Activated CD8-positive, alpha-beta memory T cell treated with anti-CD3 and anti-CD28 coated beads for 1 hour (primary cell): Measurements from ENCODE around the gene UBR2.
"Not testable (repeated sequence)": the region's sequence is repeated elsewhere in the genome, so short reads cannot be mapped to it uniquely, and the experiment has no call there.

Experiments used
- DNase-seq, 2 donors: peaks; one replicate each; pipeline ENCODE4 v3.0.0-alpha.2; 2020; ENCODE audit warnings: low read depth in 1 of 2; ENCODE audit errors: extremely low read depth in 1 of 2

Gene UBR2

DNA sequence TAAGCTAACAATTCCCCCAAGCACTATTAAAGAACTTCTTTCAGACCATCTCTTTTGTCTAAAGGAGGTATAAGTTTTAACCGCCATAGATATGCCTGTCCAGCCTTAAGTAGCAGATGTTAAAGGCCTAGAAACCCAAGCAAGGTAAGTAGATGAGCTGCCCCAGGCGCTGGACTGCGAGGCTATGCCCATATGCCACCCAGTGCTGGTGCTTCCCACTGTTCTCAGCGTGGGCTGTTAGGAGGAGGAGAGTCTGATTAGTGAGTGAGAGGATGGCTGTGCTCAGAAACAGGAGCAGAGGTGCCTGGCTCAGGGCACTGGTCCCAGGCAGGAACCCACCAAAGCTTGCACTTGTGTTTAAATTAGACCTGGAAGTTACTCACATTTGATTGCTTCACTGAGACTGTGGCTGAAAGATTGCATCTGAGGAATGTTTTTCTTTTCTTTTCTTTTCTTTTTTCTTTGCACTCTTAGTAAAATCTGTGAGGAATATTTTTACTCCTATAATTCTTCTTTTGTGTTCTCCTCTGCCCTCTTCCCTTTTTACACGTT lies 126.4 kb downstream of the UBR2 start:
- no peak for DNase-seq

DNA sequence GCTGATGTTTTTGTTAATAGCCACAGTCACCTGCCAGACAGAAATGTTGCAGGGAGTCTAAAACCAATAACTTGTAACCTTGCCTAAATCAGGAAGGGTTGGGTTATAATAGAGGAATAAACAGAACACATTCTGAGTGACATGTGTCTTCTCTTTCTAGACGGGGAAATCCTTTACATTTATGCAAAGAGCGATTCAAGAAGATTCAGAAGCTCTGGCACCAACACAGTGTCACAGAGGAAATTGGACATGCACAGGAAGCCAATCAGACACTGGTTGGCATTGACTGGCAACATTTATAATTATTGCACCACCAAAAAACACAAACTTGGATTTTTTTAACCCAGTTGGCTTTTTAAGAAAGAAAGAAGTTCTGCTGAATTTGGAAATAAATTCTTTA lies 127.0 kb downstream of the UBR2 start:
- no peak for DNase-seq

DNA sequence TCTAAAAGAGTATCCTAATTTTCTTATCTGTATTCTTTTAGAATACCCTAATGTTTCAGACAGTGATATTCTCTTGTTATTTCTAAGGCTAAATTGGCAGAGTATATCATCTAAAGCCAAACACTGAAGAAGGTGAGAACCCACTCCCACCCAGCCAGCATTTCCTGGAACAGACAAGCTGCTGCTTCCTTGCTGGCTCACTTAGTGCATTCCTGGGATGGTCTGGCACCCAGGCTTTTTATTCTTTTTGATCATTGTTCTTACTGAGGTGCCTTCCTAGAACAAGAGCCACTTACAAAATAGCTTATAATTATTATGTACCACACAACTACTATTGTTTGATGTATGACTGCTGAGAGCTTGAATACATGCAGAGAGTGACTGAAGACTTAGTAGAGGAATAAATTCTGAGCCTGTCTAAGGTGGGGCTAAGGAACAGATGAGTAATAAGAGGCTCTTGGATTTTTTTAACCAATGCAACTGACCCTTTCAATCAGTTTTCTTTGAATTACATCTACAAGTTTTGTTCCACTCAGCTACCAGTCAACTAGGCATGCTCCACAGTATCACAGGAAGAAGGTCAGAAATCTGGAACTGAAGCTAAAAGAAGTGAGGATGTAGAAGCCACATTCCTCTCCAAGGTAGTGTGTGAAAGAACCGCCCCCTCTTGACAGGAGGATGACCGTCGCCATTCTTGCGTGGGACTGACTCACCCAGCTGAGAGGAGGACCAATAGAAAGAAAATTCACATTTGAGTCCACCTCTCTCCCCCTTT lies 128.5 kb downstream of the UBR2 start:
- DNase-seq: no peak

DNA sequence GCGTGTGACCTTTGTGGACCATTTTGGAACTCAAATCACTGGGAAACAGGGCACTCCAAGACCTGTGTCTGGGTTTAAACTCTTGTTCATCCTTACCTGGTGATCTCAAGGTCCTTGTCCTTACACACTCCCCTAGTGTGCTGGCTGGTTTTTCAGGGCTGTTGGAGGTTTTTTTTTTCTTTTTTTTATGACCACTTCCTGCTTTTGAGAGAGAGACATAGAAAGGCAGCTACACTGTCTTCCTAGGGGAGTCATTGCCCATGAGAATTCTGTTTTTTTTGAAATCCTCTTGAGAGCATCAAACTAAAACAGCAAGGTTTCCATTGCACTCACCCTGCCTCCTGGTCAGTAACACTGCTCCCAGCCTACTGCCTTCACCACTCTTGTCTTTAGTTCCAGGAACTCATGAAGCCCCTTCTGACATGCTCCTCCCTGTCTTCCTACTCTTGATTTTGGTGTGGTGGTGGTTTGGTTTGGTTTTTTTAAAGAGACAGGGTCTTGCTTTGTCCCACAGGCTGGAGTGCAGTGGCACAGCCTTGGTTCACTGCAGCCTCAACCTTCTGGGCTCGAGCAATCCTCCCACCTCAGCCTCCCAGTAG lies 130.0 kb downstream of the UBR2 start:
- DNase-seq: no peak

DNA sequence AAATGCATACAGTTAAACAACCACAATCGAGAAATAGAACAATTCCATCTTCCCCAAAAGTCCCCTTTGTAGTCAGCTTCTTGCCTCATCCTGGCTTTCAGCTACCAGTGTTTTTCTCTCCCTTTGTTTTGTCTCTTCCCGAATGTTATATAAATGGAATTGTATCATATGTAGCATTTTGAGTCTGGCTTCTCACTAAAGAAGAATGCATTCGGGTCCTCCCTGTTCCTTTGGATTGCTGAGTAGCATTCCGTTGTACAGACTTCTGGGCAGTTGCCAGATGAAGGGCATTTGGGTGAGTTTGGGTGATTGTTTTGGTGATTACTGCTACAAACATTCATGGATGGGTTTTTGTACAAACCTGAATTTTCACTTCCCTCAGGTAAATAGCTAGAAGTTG lies 130.8 kb downstream of the UBR2 start:
- DNase-seq: no peak

DNA sequence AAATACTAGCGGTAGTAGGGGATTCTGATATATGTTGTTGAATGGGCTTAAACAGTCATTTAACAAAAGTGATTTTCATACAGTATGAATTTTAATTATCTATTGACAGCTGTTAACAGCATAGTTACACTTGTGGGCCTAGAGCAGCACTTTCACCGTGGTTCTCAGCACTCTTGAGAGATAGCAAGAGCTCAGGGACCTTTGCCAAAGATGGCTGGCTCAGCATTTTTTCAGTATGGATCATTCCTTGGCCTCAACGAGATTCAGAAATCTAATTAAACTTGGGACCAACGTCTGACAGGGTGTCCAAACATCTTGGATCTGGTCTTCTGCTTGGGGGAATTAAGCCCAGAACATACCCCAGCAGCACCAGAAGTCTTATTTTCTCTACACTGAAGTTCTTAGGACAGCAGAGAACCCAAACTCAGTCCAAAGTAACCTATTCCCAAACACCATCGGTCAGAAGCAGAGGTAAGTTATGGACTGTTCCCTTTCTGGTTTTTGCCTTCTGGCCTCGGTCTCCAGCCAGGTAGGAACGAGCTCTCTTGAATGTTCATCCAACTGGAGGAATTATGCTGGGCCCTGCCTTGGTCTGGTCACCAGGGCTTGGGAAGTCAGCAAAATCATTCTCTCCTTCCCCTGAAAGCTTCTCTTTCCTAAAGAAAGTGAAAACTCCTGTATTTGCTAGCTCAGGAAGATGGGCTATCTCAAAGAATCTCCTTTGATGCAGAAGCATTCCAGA lies 132.9 kb downstream of the UBR2 start:
- DNase-seq: no peak

DNA sequence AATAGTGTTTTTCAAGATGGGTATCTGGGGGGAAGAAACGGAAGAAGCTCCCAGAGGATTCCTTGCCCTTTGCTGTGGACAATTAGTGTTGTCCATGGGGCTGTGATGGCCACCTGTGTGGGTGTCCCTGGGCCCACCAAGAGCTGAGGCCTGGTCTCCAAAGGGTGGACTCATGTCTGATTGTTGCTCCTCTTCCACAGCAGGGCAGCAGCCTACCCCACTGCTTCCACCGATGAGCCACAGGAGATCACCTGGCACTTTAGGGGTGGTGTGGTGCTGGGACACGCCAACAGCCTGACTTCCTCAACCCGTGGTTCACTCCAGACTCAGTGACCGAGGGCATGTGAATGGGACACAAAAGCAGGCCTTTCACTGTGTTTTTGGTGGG lies 133.4 kb downstream of the UBR2 start:
- DNase-seq: no peak

DNA sequence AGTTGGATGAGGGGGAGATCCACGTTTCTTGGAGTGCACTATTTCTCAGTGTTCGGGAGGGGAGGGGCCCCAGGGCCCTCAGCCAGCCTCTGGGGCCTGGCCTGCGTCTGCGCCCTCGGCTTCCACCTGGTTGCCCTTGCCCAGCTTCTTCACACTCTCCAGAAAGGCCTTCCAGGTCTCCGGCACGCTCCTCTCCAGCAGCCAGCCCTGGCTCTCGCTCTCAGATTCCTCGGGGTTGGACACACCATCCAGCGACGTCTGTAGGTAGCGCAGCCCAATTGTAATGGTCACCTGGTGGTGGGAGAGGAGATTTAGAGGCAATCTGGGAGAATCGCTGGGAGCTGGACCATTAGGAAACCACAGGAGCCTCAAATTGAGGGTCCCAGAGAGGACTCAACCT lies 134.4 kb downstream of the UBR2 start:
- DNase-seq: no peak

DNA sequence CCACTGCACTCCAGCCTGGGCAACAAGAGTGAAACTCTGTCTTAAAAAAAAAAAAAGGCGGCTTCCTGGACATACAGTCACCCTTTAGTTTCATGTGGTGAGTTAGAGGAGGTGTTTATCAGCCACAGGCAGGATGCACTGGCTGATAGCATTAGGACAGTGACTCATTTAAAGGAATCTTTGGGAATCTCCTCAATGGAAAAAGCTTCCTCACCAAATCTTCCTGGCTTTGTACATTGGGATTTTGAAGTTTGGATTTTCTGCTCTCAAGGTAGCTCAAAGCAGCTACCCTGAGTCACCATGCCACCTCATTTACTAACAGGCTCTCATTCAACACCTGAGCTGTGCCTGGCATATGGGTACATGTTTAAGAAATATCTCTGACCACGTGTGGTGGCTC lies 138.4 kb downstream of the UBR2 start:
- DNase-seq: no peak

DNA sequence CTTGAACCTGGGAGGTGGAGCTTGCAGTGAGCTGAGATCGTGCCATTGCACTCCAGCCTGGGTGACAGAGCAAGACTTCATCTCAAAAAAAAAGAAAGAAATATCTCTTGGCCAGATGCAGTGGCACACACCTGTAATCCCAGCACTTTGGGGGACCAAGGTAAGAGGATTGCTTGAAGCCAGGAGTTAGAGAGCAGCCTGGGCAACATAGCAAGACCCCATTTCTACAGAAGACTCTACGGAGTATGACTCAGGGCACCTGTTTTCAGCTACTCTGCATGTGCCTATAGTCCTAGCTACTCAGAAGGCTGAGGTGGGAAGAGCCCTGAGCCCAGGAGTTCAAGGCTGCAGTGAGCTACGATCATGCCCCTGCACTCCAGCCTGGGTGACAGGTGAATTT lies 139.0 kb downstream of the UBR2 start:
- DNase-seq: not testable (repeated sequence)

DNA sequence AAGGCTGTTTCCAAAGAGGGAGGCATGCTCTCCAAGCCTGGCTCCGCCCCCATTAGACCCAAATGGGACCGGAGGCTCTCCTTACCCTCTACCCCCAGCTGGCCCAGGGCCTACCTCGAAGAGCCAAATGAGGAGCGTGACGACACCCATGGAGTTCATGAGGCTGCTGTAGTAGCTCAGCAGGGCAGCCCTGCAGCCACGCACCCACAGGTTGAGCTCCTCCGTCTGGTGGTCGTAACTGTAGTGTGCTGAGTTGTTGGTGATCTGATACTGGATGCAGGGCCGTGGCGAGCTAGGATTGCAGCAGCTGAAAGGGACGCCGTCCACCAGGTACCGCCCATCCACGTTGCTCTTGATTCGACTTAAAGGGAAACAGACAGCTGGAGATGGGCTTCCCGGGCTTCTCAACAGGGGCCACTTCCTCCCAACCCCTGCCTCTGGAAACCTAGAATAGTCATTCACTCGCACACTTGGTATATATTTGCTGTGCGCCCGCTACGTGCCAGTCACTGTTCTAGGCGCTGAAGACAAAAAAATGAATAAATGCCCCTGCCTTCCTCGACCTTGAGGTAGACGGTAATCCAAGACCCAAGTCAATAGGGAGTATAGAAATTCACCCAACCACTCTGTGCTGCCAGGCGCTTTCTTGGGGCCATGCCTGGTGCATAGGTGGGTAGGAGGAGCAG lies 140.6 kb downstream of the UBR2 start:
- no peak for DNase-seq

DNA sequence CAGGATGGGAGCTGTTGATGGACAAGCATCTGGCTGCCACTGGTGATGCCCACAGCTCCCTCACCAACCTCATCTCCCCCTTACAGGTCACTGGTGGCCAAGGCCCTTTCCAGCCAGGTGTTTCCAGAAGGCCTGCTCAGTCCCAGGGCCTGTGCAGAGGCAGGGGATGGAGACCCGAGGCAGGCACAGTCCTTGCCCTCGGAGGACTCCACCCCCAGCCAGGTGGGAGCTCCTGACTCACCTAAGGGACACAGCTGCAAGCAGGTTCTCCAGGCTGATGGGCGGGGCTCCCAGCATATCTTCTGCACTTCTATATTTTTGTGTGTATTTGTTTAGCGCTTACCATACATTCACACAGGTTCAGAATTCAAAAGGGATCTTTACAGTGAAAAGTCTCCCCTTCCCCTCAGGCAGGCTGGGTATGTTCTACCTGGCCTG lies 141.1 kb downstream of the UBR2 start:
- DNase-seq: no peak

DNA sequence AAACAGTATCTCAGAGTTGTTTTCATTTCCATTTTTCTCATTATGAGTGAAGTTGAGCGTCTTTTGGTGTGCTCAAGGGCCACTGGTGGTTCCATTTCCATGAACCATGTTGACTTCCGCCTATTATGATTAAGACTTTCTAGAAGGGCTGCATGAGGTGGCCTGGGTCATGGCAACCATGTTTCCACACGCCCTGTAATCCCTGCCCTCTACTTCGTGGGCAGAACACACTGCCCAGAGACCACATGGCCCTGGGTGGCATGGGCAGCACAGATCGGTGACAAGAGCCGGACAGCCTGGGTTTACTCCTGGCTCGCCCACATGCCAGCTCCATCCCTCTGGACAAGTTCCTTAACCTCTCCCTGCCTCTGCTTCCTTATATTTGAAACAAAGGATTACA lies 143.8 kb downstream of the UBR2 start:
- DNase-seq: no peak

DNA sequence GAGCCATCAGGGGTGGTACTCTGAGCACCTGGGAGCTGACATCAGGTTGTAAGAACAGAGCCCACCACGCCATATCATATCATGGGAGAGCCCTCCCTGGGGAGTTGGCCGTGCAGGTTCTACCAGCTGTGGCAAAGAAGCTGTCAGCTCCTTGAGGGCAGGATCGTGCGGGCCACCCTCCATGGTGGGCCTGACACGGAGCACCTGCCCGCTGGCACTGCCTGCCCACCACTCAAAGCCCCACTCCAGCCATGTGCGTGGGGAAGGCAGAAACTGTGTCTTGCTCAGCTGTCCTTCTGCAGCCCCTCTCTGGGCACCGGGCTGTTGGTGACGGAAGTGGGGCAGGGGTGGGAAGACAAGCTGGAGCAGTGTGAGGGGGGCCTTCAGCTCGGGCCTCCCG lies 144.3 kb downstream of the UBR2 start:
- DNase-seq: no peak

DNA sequence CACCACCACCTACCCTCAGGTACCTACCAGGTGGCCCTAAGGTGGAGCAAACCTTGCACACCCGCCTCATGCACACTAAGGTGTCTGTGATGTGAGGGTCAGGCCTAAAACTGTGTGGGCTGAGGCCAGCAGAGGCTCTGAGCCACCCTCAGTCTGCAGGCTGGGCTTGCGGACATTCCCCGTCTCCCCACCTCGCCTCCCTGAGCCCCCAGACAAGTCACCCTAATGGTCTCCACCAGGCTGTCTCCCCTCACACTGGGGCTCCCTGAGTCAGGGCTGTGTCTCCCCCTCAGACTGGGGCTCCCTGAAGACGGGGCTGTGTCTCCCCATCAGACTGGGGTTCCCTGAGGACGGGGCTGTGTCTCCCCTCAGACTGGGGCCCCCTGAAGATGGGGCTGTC lies 146.0 kb downstream of the UBR2 start:
- no peak for DNase-seq

DNA sequence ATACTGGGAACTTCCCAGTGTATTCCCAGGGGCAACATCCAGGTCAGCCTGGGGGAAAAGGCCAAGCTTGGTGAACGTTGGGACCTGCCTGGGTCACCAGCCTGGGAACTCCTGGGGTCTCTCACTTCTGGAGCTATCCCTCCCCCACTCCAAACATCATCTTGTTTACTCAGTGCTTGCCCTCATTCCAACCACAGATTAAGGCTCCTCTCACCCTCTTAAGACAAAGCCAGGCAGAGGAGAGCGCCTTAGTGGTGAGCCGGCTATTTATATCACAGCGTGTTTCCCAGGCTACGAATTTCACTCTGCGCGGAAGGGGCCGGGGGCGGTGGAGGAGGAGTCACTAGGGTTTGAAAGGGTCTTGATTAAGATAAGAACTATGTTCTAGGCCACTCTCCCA lies 146.5 kb downstream of the UBR2 start:
- DNase-seq: no peak

DNA sequence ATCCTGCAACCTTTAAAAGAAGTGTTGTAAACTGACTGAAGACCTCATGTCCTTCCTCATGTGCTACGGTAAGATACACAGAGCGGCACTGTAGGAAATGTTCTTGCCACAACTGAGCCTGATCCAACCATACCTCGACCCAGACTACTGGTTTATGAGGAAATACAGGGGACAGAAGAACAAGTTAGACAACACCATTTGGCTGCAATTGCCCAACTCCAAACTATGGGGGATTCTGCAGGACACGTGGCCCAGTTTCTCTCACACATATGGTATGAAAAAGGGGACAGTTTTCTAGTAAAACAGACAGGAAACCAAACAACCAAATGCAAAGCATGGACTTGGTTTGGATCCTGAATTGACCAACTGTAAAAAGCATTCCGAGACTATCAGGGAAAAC lies 148.1 kb downstream of the UBR2 start:
- DNase-seq: no peak

DNA sequence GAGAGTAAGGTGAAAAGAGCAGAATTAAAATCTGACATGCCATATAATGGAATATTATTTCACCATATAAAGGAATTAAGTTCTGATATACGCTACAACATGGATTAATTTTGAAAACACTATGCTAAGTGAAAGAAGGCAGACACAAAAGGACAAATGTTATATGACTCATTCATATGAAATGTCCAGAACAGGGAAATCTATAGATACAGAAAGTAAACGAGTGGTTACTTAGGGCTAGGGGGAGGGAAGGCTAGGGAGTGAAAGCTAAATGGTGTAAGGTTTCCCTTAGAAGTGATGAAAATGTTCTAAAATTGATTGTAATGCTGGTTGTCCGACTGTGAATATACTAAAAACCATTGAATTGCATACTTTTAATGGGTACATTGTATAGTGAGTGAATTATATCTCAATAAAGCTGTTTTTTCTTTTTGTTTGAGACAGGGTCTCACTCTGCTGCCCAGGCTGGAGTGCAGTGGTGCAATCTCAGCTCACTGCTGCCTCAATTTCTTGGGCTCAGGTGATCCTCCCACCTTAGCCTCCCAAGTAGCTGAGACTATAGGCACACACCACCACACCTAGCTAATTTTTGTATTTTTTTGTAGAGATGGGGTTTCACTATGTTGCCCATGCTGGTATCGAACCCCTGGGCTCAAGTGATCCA lies 150.4 kb downstream of the UBR2 start:
- DNase-seq: no peak

DNA sequence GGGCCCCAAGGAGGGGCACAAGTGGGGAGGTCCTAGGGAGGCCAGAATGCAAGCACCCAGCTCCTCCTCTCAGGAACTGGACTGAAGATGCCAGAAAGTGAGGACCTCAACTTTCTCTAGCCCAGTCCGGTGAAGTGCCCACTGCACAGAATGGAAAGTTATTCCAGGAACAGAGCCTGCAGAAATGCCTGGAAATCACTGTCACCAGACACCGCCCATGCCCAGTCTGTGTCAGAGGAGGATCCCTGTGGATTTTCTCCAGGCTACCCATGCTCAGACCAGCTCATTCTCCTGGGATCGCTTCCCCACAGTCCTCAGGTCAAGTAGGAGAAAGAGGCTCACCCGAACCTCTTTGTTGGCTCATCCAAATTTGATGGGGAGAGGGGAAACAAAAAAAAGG lies 152.0 kb downstream of the UBR2 start:
- no peak for DNase-seq

DNA sequence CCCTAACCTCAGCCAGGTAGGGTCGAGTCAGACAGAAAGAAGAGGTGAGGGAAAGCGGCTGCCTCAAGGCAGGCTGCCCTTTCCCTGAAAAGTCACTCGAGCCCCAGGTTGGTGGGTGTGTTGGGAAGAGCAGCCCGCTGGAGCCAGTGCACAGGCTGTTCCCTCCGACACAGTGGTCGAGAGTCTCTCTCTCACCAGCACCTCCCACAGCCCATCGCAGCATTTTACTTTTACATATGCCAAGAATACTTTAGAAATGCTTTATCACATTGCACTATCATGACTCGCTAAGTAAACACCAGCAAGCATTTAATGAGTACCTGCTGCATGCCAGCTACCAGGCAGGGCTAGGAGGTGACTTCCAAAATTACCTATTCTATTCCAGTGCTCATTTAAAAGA lies 156.9 kb downstream of the UBR2 start:
- no peak for DNase-seq

DNA sequence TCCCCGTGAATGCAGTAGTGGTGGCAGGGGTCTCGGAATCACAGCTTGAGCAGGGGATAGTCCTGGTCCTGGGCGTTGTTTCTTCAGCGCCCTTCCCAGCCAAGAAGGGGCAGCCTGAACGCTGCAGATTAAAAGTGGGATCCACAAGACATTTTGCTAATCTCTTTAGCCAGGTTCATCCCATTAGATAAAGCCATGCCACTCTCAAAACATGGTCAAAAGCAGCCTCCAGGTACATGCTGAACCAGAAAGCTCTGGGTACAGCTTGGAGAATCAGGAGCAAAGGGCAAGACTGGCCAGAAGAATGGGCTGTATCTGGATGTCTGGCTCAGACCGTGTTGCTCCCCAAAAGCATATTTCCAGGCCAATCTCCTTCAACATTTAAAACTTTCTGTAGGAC lies 158.7 kb downstream of the UBR2 start, which contains the start of gene PRPH2:
Gene PRPH2, minus strand, starts transcription at position 101 of the 400 bp plus-strand sequence. CDS start 263 bp downstream, outside the sequence.
- no peak for DNase-seq
